ENCODE data around the gene C8B. TPM values are rescaled to one million over a fixed set of nuclear protein-coding genes. Genes with fewer than 3 reads are reported as not detected.

The C8B gene
- total RNA-seq (2016; rRNA removed; fragmentation: Illumina TruSeq; extraction: Trizol) (3.3 and 8.4 TPM in 2 replicates), polyA plus RNA-seq (2011; rRNA removed) (11.3 and 21.1 TPM in 2 replicates), polyA minus RNA-seq (2011; rRNA and poly(A)+ RNA removed; ENCODE audit: low replicate concordance) (9.1 TPM in 1 of 2 replicates, not detected in the other), Bru-seq, nascent RNA (percentile 53 among the genes with signal in this experiment), BruChase-seq, experiment 1, labeled RNA remaining after a 6-hour chase (percentile 47 among the genes with signal in this experiment), BruChase-seq, experiment 2, labeled RNA remaining after a 2-hour chase (percentile 45 among the genes with signal in this experiment)
- 0.53 and 0.61 TPM in 2 replicates for total RNA-seq (2016; cell fraction: cytosol; rRNA removed; fragmentation: Illumina TruSeq; extraction: Trizol; ENCODE audit: low read depth)
- total RNA-seq (2016; cell fraction: insoluble cytoplasmic fraction; rRNA removed; fragmentation: Illumina TruSeq; extraction: Trizol) = 5.1 and 7.4 TPM in 2 replicates
- total RNA-seq (2016; cell fraction: membrane; rRNA removed; fragmentation: Illumina TruSeq; extraction: Trizol) = 1.4 and 1.8 TPM in 2 replicates
- 6.6 and 7.4 TPM in 2 replicates for total RNA-seq (2016; cell fraction: nucleus; rRNA removed; fragmentation: Illumina TruSeq; extraction: Trizol)
- polyA plus RNA-seq (2011; cell fraction: cytosol; rRNA removed) = 9.0 and 19.4 TPM in 2 replicates
- polyA plus RNA-seq (2011; cell fraction: nucleus; rRNA removed) = 9.1 and 11.3 TPM in 2 replicates
- 10.5 and 17.8 TPM in 2 replicates for polyA plus RNA-seq (2012)
- 0.57 and 0.66 TPM in 2 replicates for polyA plus RNA-seq (2016; cell fraction: cytosol; fragmentation: Illumina TruSeq; extraction: Trizol; ENCODE audit: low read depth)
- 3.7 and 3.8 TPM in 2 replicates for polyA plus RNA-seq (2016; cell fraction: insoluble cytoplasmic fraction; fragmentation: Illumina TruSeq; extraction: Trizol; ENCODE audit: low read depth)
- polyA plus RNA-seq (2016; cell fraction: membrane; fragmentation: Illumina TruSeq; extraction: Trizol; ENCODE audit: low read depth) = 1.2 and 1.4 TPM in 2 replicates
- 5.9 and 7.7 TPM in 2 replicates for polyA plus RNA-seq (2016; cell fraction: nucleus; fragmentation: Illumina TruSeq; extraction: Trizol; ENCODE audit: insufficient read depth, low read depth)
- 4.2 and 7.6 TPM in 2 replicates for polyA minus RNA-seq (2011; cell fraction: cytosol; rRNA and poly(A)+ RNA removed)
- polyA minus RNA-seq (2011; cell fraction: nucleus; rRNA and poly(A)+ RNA removed) = 4.8 and 11.1 TPM in 2 replicates
- long read RNA-seq, experiment 1, transcript C8B-201 (12 exons, 2,037 nt) = major isoform, 11 of 14 reads
- long read RNA-seq, experiment 1, partial matches to known transcripts = 1 of 14 reads
- long read RNA-seq, experiment 1, other reads (novel, unspliced or antisense) = 2 of 14 reads
- long read RNA-seq, experiment 2, transcript C8B-201 (12 exons, 2,037 nt) = major isoform, 9 of 21 reads
- long read RNA-seq, experiment 2, partial matches to known transcripts = 11 of 21 reads
- long read RNA-seq, experiment 2, other reads (novel, unspliced or antisense) = 1 of 21 reads

DNA sequence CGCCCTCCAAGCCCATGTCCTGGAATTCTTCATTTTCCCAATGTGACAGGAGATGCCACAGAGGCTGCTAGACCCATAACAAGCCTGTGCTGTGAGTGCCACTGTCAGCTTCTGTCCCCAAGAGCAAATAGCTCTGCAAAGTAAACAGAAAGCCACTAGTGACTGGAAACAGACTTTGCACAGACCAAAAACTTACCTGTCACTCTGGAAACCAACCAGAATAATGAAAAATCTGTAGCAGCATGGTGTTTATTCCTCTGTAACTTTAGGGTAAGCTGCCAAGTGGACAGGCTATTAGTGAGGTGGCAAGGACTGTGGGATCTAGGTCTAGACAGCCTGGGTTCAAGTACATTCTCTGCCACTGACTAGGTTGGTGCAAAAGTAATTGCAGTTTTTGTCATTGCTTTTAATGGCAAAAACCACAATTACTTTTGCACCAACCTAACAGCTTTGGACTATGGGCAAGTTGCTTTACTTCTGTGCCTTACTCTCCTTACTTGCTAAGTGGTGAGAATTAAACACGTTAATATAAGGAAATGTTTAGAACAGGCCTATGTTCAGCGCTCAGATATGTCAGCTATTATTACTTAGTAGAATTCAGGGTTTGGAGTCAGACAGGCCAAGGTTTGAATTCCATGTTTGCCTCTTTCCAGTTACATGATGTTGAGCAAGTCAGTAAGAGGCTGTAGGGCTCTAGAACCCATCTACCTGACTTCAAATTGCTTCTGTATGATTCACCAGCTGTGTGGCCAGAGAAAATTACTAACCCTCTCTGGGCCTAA, at the start of gene C8B:
Gene C8B (minus strand): TSS at position 100 of the 782 bp plus-strand sequence. CDS start 67 bp downstream, at position 33.
- ATAC-seq = peak; percentile 95
- CTCF ChIA-PET (ENCODE audit: low intra/inter-chr PET ratio, low total read pairs) = interaction anchor here (1.3 kb wide), 1 partner anchor 134 kb away, joined by 8 read pairs; no protein-coding TSS in a partner anchor
- TF ChIP-seq ZNF44 (CRISPR knock-in tag; IDR thresholded peaks at IDR 0.05) (0 out of 2 replicates have a peak, but pooled peaks have one; percentile 17), ZNF614 (CRISPR knock-in tag; IDR thresholded peaks at IDR 0.05; ENCODE audit: borderline replicate concordance) (no peak), CBX1 (IDR thresholded peaks at IDR 0.05; ENCODE audit: low read depth) (no peak), CHD4 (IDR thresholded peaks at IDR 0.05; ENCODE audit: borderline replicate concordance, low read length) (peak; percentile 63; the same call in 1 of the 2 replicates), LCORL (IDR thresholded peaks at IDR 0.05) (no peak), LCORL (CRISPR knock-in tag; IDR thresholded peaks at IDR 0.05) (peak; percentile 84), FOXC1 (CRISPR knock-in tag; IDR thresholded peaks at IDR 0.05; ENCODE audit: borderline replicate concordance) (0 out of 2 replicates have a peak, but pooled peaks have one; percentile 52), RORA (CRISPR knock-in tag; IDR thresholded peaks at IDR 0.05) (no peak), HOXA3 (CRISPR knock-in tag; IDR thresholded peaks at IDR 0.05) (peak; percentile 55; the same call in 1 of the 2 replicates), YEATS4 (CRISPR knock-in tag; IDR thresholded peaks at IDR 0.05; ENCODE audit: borderline replicate concordance) (no peak; the same call in 1 of the 2 replicates), TEAD3 (CRISPR knock-in tag; optimal IDR thresholded peaks at IDR 0.05; ENCODE audit: borderline replicate concordance) (peak; percentile 78), FOXO1 (CRISPR knock-in tag; IDR thresholded peaks at IDR 0.05) (peak; percentile 63; the same call in 1 of the 2 replicates), ZNF274 (CRISPR knock-in tag; IDR thresholded peaks at IDR 0.05) (no peak), TGIF2 (CRISPR knock-in tag; IDR thresholded peaks at IDR 0.05) (peak; percentile 68; the same call in 1 of the 2 replicates)
- TF ChIP-seq, protein P1, sequence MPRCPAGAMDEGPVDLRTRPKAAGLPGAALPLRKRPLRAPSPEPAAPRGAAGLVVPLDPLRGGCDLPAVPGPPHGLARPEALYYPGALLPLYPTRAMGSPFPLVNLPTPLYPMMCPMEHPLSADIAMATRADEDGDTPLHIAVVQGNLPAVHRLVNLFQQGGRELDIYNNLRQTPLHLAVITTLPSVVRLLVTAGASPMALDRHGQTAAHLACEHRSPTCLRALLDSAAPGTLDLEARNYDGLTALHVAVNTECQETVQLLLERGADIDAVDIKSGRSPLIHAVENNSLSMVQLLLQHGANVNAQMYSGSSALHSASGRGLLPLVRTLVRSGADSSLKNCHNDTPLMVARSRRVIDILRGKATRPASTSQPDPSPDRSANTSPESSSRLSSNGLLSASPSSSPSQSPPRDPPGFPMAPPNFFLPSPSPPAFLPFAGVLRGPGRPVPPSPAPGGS (CRISPR knock-in tag; IDR thresholded peaks at IDR 0.05) = 0 out of 2 replicates have a peak, but pooled peaks have one; percentile 34
- TF ChIP-seq, protein P2, sequence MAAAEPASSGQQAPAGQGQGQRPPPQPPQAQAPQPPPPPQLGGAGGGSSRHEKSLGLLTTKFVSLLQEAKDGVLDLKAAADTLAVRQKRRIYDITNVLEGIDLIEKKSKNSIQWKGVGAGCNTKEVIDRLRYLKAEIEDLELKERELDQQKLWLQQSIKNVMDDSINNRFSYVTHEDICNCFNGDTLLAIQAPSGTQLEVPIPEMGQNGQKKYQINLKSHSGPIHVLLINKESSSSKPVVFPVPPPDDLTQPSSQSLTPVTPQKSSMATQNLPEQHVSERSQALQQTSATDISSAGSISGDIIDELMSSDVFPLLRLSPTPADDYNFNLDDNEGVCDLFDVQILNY (CRISPR knock-in tag; conservative IDR thresholded peaks at IDR 0.05) = no peak

More for the DNA sequence above, at the start of gene C8B:
- no peaks in the 10 kb centered on the region for H3K27me3 ChIP-seq (ENCODE audit: control insufficient read depth in 1 of 2, insufficient read depth in 2 of 2, low read length in 2 of 2)
- POLR2A ChIA-PET = interaction anchor here (0.7 to 4.3 kb wide), 12 partner anchors 20 to 313 kb away, joined by 3 to 50 read pairs (median 4); partner anchors contain the start of gene C8A
- no peaks in the 10 kb centered on the region for H3K79me2 ChIP-seq (ENCODE audit: insufficient read depth, low read length)
- H3K4me1 ChIP-seq (ENCODE audit: insufficient read depth, low read length) = peaks cover 73% of the 10 kb centered on the region
- H4K20me1 ChIP-seq (ENCODE audit: insufficient read depth, low read length) = no peaks in the 10 kb centered on the region
- peak within 1 kb of the TSS; percentile 27 for H3K9ac ChIP-seq (ENCODE audit: insufficient read depth, low read depth, low read length)
- H3K36me3 ChIP-seq (replicated peaks in 1 of 2; ENCODE audit: control insufficient read depth in 1 of 2, insufficient read depth in 2 of 2, low read length in 2 of 2) = no peaks in the 10 kb centered on the region
- 12% methylated on average over 2 of the region's 3 CpGs for WGBS (ENCODE audit: low lambda C conversion rate)
- FAIRE-seq (peak; percentile 87), DNase-seq (ENCODE audit: low spot score) (peak; percentile 92)
- intact Hi-C loops (cut with micrococcal nuclease; ENCODE audit: unreplicated experiment) (loop anchor here (1.0 to 10.0 kb wide), 3 partner anchors 56 to 111 kb away; no protein-coding TSS in a partner anchor), in situ Hi-C loops (cut with HindIII; ENCODE audit: extremely low pct_ligation_motif_present, low pct_unique_long_range_greater_than_20kb) (loop anchor here (5.0 kb wide), 1 partner anchor 134 kb away; no protein-coding TSS in a partner anchor)
- H3K27ac ChIP-seq (ENCODE audit: extremely low read length, insufficient read depth, low read length) = peak within 1 kb of the TSS; percentile 73
- peak within 1 kb of the TSS; percentile 67 for H3K4me2 ChIP-seq (ENCODE audit: low read depth, low read length)
- BruUV-seq (replicated peaks) = no TSS peak
- H2AFZ ChIP-seq (ENCODE audit: low read length) = no peak within 1 kb of the TSS
- peak within 1 kb of the TSS; percentile 19 to 47 (median 24); a peak in 4 of 6 replicates for H3K4me3 ChIP-seq (replicated peaks in 1 of 3; ENCODE audit: insufficient read depth in 1 of 3, low read depth in 2 of 3, low read length in 3 of 3)
- H3K9me3 ChIP-seq (ENCODE audit: low read length) = no peaks in the 10 kb centered on the region

All from HepG2 (cell line).